Measurements from ENCODE around the gene SLC1A3.
A peak's percentile ranks its signal among the peaks of the same experiment; 100 is the strongest.

The SLC1A3 gene

DNA sequence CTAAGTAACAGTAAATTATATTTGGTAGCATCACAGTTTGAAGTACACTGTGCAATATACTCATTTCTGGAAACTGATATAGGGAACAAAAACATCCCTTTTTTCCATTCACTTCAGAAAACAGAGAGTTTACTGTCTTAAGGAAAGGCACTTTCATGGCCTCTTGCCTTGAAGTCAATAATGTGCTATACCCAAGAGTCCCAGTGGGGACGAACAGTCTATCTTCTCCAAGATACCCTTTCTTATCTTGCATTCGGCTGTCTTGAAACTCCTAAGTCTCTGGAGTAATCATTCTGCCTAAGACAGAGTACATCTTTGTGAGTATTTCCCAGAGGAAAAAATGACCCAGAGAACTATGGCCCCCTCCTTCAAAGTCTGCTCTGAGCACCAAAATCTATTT lies 107.1 kb downstream of the SLC1A3 start:
- ChIA-PET POLR2A (no interaction called here), CTCF (no interaction called here)
- TF ChIP-seq BHLHE40 (IDR thresholded peaks at IDR 0.05; ENCODE audit: borderline replicate concordance) (no peak), L3MBTL2 (conservative IDR thresholded peaks at IDR 0.05) (no peak), HDGF (IDR thresholded peaks at IDR 0.05; ENCODE audit: borderline replicate concordance) (no peak), ARNT (IDR thresholded peaks at IDR 0.05) (no peak), ELF4 (IDR thresholded peaks at IDR 0.05) (no peak), TARDBP (IDR thresholded peaks at IDR 0.05) (no peak), SUZ12 (IDR thresholded peaks at IDR 0.05) (no peak)
- DNase-seq (ENCODE audit: extremely low spot score): no peak

DNA sequence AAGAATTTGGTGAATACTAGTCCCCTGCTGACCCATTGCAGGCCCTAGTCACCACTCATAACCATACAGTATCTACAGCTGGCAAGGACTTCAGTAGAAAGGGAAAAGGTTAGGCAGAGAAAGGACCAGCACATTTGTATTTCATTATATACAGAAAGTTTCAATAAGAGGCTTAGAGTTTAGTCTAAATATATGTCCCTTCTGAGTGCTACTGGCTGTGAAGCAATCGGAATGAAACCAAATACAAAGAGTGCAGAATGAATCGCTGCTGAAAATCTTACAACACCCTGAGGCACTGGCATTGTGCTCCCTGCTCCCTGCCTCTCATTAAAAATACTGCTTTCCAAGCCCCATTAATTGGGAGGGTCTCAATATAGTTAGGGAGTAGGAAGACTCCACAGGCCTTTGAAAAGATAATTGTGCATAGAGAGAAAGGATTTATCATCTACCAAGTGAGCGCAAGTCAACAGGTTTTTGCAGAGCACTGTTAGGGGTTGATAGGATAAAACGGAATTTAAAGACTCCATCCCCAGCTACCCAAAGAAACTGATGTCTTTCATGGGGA lies 110.8 kb downstream of the SLC1A3 start:
- ChIA-PET POLR2A (no interaction called here), CTCF (no interaction called here)
- no peak for DNase-seq (ENCODE audit: extremely low spot score)

DNA sequence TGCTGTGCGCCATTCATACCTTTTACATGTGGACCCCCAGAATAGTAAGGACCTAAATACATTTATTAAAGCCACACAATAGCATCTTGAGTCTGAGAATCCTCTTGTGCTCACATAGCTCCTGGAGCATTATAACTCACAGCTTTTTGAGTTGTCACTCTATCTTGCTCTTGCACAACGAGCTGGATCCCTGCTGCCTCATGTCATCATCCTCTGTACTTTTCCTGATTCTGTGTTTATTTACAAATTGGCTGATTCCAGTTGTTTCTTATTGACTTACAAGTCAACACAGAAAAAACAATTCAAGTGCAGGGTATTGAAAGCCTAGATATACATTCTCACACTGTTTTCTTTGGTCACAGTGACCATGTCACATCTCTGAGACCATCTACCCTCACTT lies 112.9 kb downstream of the SLC1A3 start:
- DNase-seq (ENCODE audit: extremely low spot score): no peak
- ChIA-PET CTCF (no interaction called here), POLR2A (interaction anchor here (1.0 to 1.2 kb wide), 2 partner anchors 12 to 112 kb away, joined by 3 to 4 read pairs; no protein-coding TSS in a partner anchor)
- TF ChIP-seq SP1 (IDR thresholded peaks at IDR 0.05) (no peak), ARNT (IDR thresholded peaks at IDR 0.05) (no peak), ELF4 (IDR thresholded peaks at IDR 0.05) (no peak), HDGF (IDR thresholded peaks at IDR 0.05; ENCODE audit: borderline replicate concordance) (no peak)

More for the DNA sequence above, 110.8 kb downstream of the SLC1A3 start:
- TF ChIP-seq SP1 (IDR thresholded peaks at IDR 0.05) (no peak), BHLHE40 (IDR thresholded peaks at IDR 0.05; ENCODE audit: borderline replicate concordance) (no peak), ARNT (IDR thresholded peaks at IDR 0.05) (no peak), ELF4 (IDR thresholded peaks at IDR 0.05) (no peak), ZNF384 (IDR thresholded peaks at IDR 0.05) (no peak), TARDBP (IDR thresholded peaks at IDR 0.05) (no peak), CTBP1 (IDR thresholded peaks at IDR 0.05; ENCODE audit: borderline replicate concordance) (no peak)

DNA sequence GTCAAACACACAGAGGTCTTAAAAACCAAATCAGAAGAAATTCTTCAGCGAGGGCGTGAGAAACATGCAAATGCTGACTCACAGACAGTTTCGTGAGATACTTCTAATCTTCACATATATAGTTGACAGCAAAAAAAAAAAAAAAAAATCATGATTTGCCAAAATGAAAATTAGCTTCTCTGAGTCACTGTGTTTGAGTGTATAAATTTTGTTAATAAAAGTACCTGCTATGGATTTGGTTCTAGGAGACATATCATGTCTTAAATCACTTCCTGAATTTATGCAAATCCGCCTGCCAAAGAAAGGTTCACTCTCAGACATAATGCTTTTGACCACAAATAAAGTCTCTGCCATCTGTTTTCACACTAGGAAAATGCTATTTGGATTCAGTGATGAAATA lies 114.3 kb downstream of the SLC1A3 start:
- TF ChIP-seq TARDBP (IDR thresholded peaks at IDR 0.05): no peak
- POLR2A ChIA-PET: no interaction called here
- CTCF ChIA-PET: no interaction called here
- no peak for DNase-seq (ENCODE audit: extremely low spot score)

DNA sequence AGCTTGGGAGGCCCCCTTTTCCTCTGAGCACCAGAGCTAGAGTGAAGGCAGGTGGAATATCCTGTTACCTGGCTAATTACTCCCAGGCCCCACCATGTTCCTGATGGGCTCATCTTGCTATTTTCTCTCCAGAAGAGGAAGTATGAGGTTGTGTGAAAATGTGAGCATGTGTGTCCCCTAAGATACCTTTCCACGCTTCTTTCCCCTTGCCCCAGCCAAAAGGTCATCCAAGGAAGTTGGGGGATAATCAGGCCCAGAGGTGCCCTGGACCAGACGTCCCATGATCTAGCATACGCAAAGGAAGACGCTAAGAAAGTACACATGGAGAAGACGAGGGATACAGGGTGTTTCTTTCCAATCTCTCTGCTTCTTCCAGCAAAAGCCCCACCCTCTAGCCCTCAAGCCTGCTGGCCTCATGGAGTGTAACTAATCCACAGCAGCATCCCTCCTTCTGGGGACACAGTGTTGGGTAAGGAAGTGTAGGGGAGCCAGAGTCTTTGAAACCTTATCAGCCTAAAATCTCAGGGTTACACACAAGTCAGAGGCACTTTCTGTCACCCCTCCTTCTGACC lies 115.3 kb downstream of the SLC1A3 start:
- CTCF ChIA-PET: interaction anchor here (0.6 kb wide), 1 partner anchor 239 kb away, joined by 3 read pairs; no protein-coding TSS in a partner anchor
- no peak for TF ChIP-seq TARDBP (IDR thresholded peaks at IDR 0.05)
- no peak for TF ChIP-seq SUZ12 (IDR thresholded peaks at IDR 0.05)
- TF ChIP-seq CTBP1 (IDR thresholded peaks at IDR 0.05; ENCODE audit: borderline replicate concordance): no peak
- TF ChIP-seq L3MBTL2 (conservative IDR thresholded peaks at IDR 0.05): no peak
- no peak for DNase-seq (ENCODE audit: extremely low spot score)
- POLR2A ChIA-PET: interaction anchor here (0.8 kb wide), 1 partner anchor 155 kb away, joined by 4 read pairs; the partner anchor contains the start of gene NIPBL

DNA sequence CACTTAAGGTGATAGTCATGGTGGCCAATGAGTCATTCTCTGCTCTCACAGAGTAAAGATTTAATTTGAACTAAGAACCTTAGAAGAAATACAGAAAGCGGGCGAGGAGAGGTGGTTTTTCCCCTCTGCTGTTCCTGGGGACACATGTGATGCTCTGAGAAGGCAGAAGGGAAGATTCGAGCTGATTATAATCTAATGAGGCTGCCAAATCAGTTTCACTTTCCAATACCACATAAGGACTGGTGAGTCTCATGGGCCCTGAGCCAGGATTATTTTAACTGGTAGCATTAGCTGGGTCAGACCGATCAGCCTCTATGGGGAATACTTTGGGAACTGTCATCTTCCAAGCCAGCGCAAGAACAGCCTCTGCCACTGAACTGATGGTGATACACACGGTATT lies 116.5 kb downstream of the SLC1A3 start:
- ChIA-PET CTCF (interaction anchor here (1.1 kb wide), 1 partner anchor 17 kb away, joined by 3 read pairs; no protein-coding TSS in a partner anchor), POLR2A (interaction anchor here (0.8 kb wide), 1 partner anchor 154 kb away, joined by 4 read pairs; the partner anchor contains the start of gene NIPBL)
- DNase-seq (ENCODE audit: extremely low spot score): no peak
- no peak for TF ChIP-seq HDGF (IDR thresholded peaks at IDR 0.05; ENCODE audit: borderline replicate concordance)
- no peak for TF ChIP-seq FOXM1 (IDR thresholded peaks at IDR 0.05; ENCODE audit: borderline replicate concordance)

DNA sequence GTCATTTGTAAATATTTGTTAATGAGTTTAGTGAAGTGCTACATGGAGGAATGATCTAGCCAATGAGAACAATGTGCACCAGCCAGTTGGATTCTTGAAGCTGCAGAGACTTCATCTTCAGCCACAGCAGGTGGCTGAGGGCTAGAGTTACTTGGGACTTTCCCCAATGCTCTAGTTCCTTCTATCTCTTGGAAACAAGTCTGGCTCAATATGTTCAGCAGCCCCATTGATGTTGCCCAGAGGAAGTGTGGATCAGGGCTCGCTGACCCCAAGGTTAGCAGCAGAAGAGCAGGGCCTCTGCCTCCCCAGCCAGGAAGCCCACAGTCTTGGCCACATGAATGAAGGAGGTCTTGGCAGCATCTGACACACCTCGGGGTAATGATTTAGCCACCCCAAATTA lies 117.5 kb downstream of the SLC1A3 start:
- ChIA-PET POLR2A (no interaction called here), CTCF (interaction anchor here (2.3 kb wide), 1 partner anchor 16 kb away, joined by 6 read pairs; no protein-coding TSS in a partner anchor)
- TF ChIP-seq ELF4 (IDR thresholded peaks at IDR 0.05): no peak
- no peak for TF ChIP-seq CTBP1 (IDR thresholded peaks at IDR 0.05; ENCODE audit: borderline replicate concordance)
- TF ChIP-seq SP1 (IDR thresholded peaks at IDR 0.05): no peak
- no peak for TF ChIP-seq FOXA1 (IDR thresholded peaks at IDR 0.05)
- DNase-seq (ENCODE audit: extremely low spot score): no peak

DNA sequence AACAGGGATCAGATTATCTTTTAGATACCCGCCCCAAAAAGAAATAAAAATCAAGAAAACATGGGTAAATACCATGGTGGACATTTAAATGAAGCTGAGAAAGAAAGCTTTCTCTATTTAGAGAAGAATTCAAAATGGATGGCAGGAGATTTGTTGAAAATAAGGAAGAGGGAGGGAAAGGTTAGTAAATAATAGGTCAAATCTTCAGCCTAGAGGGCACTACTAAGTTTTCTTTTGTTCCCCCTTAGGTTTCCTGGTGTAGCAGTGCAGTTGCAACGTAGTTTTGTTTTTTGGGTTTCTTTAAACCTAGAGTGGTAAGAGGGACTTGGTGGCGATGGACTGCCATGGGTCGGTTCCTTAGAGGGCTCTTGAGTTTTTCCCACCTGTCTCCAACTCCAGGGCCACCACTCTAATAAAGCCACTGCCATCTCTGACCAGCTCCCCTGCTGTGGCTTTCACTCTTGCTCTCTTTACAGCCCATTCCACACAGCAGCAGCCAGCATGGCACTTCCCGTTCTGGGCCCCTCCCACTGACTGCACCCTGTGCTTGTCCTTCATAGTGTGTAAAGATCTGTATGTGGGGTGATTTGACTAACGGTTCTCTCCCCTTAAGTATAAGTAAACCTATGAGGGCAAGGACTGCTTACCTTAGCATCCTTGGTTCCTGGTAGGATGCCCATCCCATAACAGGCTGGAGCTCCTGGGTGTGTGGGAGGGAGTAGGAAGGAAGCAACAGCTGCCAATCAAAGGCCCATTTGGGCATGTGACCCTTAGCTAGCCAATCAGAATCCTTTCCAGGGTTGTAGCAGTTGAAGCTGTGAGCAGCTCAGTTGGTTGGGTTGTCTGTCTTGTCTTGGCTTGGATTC lies 118.3 kb downstream of the SLC1A3 start:
- ChIA-PET POLR2A (no interaction called here), CTCF (interaction anchor here (0.5 to 2.3 kb wide), 2 partner anchors 15 to 504 kb away, joined by 3 to 6 read pairs; no protein-coding TSS in a partner anchor)
- TF ChIP-seq, protein P1, sequence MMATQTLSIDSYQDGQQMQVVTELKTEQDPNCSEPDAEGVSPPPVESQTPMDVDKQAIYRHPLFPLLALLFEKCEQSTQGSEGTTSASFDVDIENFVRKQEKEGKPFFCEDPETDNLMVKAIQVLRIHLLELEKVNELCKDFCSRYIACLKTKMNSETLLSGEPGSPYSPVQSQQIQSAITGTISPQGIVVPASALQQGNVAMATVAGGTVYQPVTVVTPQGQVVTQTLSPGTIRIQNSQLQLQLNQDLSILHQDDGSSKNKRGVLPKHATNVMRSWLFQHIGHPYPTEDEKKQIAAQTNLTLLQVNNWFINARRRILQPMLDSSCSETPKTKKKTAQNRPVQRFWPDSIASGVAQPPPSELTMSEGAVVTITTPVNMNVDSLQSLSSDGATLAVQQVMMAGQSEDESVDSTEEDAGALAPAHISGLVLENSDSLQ (IDR thresholded peaks at IDR 0.05): peak; percentile 92
- TF ChIP-seq CTBP1 (IDR thresholded peaks at IDR 0.05; ENCODE audit: borderline replicate concordance) (no peak), ELF4 (IDR thresholded peaks at IDR 0.05) (no peak)
- DNase-seq (ENCODE audit: extremely low spot score): peak; percentile 23

DNA sequence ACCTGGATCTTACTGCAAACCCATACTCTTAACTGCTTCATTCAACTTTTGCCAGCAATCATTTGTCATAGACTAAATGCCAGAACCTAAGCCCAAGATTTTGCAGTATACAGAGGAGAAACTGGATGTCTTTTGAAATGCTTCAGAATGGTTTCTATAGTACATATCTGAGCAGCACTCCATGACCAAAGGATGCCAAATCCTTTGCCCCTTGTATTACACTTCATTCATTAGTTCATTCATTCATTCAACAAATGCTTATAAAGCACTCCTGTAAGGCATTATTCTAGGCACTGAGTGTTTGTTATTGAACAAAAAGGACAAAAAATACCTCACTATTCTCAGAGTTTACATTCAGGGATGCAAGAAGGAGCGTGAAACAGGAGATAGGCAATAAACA lies 119.9 kb downstream of the SLC1A3 start:
- CTCF ChIA-PET: no interaction called here
- TF ChIP-seq ELF4 (IDR thresholded peaks at IDR 0.05) (no peak), FOXK2 (IDR thresholded peaks at IDR 0.05) (no peak), BHLHE40 (IDR thresholded peaks at IDR 0.05; ENCODE audit: borderline replicate concordance) (no peak), ZNF384 (IDR thresholded peaks at IDR 0.05) (no peak), L3MBTL2 (conservative IDR thresholded peaks at IDR 0.05) (no peak), SP1 (IDR thresholded peaks at IDR 0.05) (no peak), LEF1 (IDR thresholded peaks at IDR 0.05; ENCODE audit: borderline replicate concordance) (no peak), FOXM1 (IDR thresholded peaks at IDR 0.05; ENCODE audit: borderline replicate concordance) (no peak), CTBP1 (IDR thresholded peaks at IDR 0.05; ENCODE audit: borderline replicate concordance) (no peak), NFRKB (IDR thresholded peaks at IDR 0.05) (no peak), HDGF (IDR thresholded peaks at IDR 0.05; ENCODE audit: borderline replicate concordance) (no peak), FOXA1 (IDR thresholded peaks at IDR 0.05) (no peak), SUZ12 (IDR thresholded peaks at IDR 0.05) (no peak), TARDBP (IDR thresholded peaks at IDR 0.05) (no peak), ARNT (IDR thresholded peaks at IDR 0.05) (no peak)
- TF ChIP-seq, protein P1 (IDR thresholded peaks at IDR 0.05): no peak
- no peak for DNase-seq (ENCODE audit: extremely low spot score)
- POLR2A ChIA-PET: no interaction called here
